Activated T-helper 1 cell treated with anti-CD3 and anti-CD28 coated beads, Interleukin-2, amount 50 U/mL, for 16 hours (primary cell): ENCODE measurements around the gene OLFML2A.

Experiments used
- DNase-seq, 2 donors: peaks; one replicate each; pipeline ENCODE4 v3.0.0-alpha.2; 2020; ENCODE audit warnings: low read depth in 1 of 2, low spot score in 1 of 2

OLFML2A gene

DNA sequence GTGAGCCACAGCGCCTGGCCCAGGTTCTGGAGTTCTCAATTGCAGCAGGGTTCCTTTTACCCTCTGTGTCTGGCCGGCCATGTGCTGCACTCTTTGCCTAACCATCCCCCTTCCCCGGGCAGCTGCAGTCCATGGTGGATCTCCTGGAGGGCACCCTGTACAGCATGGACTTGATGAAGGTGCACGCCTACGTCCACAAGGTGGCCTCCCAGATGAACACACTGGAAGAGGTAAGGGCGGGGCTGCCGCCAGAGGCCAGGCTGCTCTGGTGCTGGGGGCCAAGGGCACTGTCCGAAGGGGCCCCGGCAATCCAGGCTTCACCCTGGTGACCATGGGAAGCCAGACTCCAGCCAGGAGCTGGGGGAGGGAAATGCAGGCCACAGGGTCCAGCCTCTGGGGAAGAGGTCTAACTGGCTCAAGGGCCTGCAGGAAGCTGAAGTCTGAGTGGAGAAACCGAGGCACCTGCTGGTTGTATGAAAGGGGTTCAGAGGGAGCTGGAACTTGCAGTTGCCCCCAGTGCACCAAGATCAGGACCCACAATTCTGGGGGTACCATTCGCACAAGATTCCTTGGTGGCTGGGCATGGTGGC, 18.1 kb downstream of the OLFML2A start:
- no peak for DNase-seq

DNA sequence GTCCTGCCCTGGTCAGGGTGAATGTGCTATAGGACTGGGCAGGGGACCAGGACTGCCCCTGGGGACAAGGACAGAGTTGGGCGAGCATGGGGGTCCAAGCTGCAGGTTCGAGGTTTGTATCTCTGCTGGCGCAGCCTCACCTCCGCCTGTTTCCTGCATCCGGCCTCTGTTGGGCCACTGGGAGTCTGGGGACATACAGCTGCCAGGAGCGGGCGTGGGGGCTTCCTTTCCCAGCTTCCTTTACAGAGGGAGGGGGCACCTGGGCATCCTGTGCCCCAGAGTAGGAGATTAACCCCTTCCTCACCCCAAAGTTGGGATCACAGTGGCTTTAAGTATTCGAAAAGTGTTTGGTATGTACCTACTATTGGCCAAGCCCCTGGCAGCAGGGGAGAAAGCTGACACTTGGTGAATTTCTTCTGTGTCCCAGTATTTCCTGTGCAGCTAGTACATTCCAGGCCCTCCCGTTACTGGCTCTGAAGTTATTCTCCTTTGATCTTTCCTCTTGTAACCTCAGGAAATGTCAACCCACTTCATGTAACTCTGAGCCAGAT, 19.0 kb downstream of the OLFML2A start:
- DNase-seq, result no peak

DNA sequence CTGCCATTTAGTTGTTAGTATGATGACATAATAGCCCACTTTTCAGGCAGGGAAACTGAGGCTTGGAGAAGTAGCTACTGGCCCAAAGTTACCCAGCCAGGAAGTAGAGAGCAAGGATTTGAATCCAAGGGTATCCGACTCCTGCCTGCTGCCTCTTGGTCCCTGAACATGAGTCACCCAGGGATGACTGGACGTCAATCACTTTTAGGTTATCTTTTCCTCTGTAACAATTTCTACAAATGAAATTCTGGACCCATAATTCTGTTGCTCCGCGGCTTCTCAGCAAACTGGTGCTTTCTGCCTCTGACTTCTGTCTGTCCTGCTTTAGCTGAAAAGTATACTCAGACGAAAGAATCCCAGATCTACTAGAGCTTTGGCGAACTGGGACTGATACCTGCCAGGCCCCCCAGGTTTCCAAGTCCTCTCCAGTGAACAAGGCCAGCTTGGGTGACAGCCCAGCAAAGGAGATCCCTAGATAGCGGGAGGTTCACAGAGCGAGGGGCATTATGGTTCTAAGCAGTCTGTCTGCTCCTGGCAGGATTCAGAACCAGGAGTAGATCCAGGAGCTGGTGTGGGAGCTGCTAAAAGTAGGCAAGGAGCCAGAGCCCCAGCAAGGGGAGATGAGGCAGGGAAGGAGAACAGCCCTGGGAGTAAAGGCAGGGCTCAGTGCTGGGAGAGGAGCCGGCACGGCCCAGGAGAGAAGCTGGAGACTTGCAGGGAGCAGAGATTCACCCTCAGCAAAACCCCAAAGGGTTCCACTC, 20.6 kb downstream of the OLFML2A start:
- DNase-seq, result no peak

- DNase-seq, result no peak
Observed at GRCh38 chr9:124799274-124800006, 22.5 kb downstream of the OLFML2A start.

GRCh38 chr9:124800306-124801259, 23.6 kb downstream of the OLFML2A start:
- DNase-seq, result no peak

DNA sequence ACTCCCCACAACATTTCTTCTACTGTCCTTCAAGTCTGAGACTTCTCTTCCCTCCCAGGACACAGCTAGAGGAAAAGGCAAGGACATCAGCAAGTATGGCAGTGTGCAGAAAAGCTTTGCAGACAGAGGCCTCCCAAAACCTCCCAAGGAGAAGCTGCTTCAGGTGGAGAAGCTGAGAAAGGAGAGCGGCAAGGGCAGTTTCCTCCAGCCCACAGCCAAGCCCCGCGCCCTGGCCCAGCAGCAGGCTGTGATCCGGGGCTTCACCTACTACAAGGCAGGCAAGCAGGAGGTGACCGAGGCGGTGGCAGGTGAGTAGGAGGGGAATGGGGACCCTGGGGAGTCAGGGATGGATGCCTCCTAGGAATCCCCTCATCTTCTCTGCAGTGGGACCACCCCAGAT, 24.4 kb downstream of the OLFML2A start:
- DNase-seq, result no peak

DNA sequence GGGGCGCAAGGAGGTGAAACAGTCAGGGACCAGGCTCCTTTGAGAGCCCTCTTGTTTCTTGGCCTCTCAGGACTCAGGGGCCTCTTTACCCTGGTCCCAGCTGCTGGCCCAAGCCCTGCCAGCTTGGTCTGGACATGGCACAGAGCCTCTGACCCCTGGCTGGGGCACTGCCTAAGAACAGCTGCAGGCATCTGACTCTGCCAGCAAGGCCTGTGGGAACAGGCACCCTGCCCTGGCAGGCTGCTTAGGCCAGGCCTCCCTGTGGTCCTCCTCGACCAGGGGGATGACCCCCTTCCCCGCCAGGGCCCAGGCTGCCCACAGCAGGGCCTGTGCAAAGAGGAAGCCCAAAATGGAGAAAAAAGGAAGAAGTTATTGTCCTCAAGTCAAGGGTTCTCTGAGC, 25.5 kb downstream of the OLFML2A start:
- no peak for DNase-seq

DNA sequence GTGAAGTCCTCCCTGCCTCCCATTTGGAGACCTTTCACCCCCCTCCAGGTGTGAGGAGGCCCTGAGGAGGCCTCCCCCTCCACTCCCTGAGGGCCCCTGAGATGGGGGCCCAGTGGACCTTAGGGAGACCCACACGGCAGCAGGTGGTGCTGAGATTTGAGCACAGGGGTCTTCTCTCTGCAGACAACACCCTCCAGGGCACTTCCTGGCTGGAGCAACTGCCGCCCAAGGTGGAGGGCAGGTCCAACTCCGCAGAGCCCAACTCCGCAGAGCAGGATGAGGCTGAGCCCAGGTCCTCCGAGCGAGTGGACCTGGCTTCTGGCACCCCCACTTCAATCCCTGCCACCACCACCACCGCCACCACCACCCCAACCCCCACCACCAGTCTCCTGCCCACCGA, 27.0 kb downstream of the OLFML2A start:
- no peak for DNase-seq

DNA sequence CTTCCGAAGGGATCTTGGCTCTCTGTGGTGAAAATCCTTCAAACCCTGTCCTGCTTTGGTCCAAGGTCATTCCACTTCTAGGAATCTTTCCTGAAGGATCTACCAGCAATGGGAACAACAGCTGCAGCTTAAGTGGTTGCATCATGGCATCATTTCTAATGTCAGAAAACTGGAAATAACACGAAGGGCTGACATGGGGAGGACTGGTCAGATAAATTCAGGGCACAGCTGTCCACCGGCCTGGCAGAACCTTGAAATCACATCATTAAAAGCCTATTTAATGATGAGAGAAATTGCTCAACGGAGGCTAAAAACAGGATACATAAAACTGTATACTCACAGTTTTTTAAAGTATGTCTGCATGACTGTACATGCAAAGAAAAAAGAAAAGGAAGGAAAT, 28.3 kb downstream of the OLFML2A start:
- no peak for DNase-seq

DNA sequence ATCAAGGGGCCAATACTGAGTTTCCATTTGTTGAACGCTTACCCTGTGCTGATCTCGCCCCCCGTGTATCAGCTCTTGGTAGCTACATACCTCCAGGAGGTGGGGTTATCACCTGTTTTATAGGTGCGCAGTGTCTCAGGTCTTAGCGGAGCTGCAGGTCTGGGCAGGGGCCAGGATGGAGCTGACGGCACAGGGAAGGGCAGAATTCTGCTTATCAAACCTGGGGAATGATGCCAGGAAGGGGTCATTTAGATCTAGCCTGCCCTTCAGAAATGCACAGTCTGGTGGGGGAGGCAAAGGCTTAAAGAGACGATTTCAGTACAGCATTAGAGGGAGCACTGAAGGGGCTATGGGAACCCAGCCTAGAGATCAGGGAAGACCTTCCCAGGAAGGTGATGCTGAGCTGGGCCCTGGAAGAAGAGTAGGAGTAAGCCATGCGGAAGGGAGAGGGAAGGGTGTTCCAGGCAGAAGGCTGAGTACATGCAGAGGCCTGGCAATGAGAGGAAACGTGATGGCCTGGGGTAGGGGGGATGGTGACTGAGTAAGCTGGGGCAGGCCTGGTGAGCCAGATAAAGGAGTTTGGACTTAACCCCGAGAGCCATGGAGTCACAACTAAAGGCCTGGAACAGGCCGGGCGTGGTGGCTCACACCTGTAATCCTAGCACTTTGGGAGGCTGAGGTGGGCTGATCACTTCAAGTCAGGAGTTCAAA, 31.5 kb downstream of the OLFML2A start:
- no peak for DNase-seq

DNA sequence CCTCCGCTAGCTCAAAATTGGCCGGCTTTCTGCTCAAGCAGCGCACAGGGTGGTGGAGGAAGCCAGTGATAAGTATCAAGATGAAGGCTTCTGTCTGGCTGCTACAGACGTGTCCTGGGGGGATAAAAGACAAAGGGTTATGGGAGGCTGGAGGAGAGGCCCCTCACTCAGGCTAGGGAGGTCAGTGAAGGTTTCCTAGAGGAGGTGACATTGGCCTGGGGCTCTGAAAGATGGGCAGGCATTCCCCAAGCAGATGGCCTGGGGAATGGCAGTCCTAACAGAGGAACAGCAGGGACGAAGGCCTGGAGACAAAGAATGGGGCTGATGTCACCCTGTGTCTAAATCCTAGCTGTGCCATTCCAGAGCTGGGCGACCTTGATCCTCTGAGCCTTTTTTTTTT, 32.3 kb downstream of the OLFML2A start:
- no peak for DNase-seq

DNA sequence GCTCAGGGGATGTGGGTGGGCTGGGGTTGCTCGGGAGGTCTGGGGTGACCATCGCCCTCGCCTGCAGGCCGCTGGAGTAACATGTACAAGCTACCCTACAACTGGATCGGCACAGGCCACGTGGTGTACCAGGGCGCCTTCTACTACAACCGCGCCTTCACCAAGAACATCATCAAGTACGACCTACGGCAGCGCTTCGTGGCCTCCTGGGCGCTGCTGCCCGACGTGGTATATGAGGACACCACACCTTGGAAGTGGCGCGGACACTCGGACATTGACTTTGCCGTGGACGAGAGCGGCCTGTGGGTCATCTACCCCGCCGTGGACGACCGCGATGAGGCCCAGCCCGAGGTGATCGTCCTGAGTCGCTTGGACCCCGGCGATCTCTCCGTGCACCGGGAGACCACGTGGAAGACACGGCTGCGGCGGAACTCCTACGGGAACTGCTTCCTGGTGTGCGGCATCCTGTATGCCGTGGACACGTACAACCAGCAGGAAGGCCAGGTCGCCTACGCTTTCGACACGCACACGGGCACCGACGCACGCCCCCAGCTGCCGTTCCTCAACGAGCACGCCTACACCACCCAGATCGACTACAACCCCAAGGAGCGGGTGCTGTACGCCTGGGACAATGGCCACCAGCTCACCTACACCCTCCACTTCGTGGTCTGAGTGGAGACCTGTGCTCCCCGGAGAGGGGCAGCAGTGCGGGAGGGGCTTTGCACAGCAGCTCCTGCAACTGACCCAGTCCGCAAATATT, 33.0 kb downstream of the OLFML2A start:
- DNase-seq, result no peak

DNA sequence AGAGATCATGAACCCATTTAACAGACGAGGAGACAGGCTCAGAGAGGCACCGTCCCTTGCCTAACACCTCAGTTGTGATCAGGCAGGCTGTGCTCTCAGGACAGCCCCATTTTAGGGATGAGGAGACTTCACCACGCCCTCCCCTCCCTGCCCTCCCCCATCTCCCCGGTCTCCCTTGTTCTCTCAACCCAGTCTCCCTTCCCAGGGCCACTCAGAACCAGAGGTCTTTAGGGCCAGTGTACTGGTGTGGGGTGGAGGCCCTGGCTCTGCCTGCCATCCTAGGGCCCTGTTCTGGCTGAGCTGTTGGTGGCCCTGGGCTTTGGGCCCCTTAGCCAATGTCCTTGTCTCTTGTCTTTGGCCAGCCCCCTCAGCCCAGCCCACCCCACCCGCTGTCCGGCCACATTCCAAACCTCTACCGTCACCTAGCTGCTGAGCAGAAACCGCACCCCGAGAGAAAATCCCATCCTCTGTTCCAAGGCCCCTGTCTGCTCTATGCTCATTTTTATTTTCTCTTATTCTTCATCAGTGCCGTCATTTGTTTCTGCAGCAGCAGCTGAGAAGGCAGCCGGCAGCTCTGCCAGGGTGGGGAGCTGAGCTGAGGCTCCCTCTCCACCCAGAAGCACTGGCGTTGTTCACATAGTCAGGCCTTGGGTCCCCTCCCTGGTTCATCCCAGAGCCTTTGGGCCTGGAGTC, 33.9 kb downstream of the OLFML2A start:
- DNase-seq, result no peak

- DNase-seq, result no peak
Observed at GRCh38 chr9:124812441-124812876, 35.5 kb downstream of the OLFML2A start.

DNA sequence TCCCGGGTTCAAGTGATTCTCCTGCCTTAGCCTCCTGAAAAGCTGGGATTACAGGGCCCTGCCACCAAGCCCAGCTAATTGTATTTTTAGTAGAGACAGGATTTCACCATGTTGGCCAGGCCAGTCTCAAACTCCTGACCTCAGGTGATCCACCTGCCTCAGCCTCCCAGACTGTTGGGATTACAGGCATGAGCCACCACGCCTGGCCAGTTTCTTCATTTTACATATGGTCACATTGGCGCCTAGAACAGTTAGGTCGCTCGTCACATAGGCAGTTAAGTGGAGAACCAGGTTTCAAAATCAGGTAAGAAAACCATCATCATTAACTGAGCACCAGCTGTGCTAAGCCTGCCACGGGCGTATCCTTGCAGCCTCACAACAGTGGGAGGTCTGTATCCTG, 36.1 kb downstream of the OLFML2A start:
- DNase-seq, result no peak

DNA sequence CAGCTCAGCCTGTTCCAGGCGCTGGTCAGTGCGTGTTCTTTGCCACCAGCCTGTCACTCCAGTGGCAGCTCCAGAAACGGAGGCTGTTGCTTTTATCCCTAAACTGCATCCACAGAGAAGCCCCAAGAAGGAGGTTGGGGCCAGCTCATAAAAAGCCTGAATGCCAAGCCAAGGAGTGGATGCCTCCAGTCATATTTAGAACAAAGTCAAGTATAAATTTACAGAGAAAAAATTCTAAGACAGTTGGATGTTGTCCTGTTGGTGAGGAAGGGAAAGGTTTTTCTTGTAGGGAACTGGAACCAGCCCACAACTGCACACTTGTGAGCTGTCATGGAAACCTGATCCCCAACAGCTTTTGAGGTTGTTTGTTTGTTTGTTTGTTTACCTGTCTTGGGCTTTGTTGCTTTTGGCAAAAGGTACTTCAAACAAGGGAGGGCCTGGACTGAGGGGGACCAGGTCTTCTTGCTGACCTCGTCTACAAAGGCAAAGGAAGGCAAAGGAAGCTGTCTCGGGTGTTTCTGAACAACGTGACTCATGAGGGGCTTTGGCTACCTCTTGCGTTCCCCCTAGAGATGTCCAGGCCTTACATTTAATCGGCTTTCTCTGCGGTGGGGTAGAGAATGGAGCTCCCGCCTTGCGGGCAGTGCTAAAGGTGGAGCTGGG, 36.7 kb downstream of the OLFML2A start:
- no peak for DNase-seq

- DNase-seq, result no peak
Observed at GRCh38 chr9:124814164-124814535, 37.2 kb downstream of the OLFML2A start.

GRCh38 chr9:124815601-124816000, 38.7 kb downstream of the OLFML2A start:
- no peak for DNase-seq
